ENCODE measurements around the gene DUOXA1. TPM values are rescaled to one million over a fixed set of nuclear protein-coding genes. Genes with fewer than 3 reads are reported as not detected.

The DUOXA1 gene
- total and polyA plus RNA-seq, 2 experiments from 2014 or later = not detected

GRCh38 chr15:45156744-45157455, 27.2 kb upstream of the DUOXA1 start:
- Mint-ChIP-seq H3K36me3 (ENCODE audit: low read depth) (no peaks in the 10 kb centered on the region), H3K27me3 (ENCODE audit: insufficient read depth, low read depth, poor library complexity) (peaks cover 10% of the 10 kb centered on the region), H3K27ac (no peak overlapping the region)

More at GRCh38 chr15:45156744-45157455, 27.2 kb upstream of the DUOXA1 start:
- no peak for TF ChIP-seq ZNF331 (CRISPR knock-in tag; IDR thresholded peaks at IDR 0.05; ENCODE audit: low read depth)
- no peak for TF ChIP-seq POLR2AphosphoS5 (IDR thresholded peaks at IDR 0.05; ENCODE audit: low read depth)
- TF ChIP-seq EZH2phosphoT487 (IDR thresholded peaks at IDR 0.05; ENCODE audit: unreplicated experiment) = no peak
- no peak for TF ChIP-seq EZH2 (IDR thresholded peaks at IDR 0.05; ENCODE audit: low read depth, unreplicated experiment)
- TF ChIP-seq, protein P1, sequence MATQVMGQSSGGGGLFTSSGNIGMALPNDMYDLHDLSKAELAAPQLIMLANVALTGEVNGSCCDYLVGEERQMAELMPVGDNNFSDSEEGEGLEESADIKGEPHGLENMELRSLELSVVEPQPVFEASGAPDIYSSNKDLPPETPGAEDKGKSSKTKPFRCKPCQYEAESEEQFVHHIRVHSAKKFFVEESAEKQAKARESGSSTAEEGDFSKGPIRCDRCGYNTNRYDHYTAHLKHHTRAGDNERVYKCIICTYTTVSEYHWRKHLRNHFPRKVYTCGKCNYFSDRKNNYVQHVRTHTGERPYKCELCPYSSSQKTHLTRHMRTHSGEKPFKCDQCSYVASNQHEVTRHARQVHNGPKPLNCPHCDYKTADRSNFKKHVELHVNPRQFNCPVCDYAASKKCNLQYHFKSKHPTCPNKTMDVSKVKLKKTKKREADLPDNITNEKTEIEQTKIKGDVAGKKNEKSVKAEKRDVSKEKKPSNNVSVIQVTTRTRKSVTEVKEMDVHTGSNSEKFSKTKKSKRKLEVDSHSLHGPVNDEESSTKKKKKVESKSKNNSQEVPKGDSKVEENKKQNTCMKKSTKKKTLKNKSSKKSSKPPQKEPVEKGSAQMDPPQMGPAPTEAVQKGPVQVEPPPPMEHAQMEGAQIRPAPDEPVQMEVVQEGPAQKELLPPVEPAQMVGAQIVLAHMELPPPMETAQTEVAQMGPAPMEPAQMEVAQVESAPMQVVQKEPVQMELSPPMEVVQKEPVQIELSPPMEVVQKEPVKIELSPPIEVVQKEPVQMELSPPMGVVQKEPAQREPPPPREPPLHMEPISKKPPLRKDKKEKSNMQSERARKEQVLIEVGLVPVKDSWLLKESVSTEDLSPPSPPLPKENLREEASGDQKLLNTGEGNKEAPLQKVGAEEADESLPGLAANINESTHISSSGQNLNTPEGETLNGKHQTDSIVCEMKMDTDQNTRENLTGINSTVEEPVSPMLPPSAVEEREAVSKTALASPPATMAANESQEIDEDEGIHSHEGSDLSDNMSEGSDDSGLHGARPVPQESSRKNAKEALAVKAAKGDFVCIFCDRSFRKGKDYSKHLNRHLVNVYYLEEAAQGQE (IDR thresholded peaks at IDR 0.05; ENCODE audit: unreplicated experiment) = no peak
- TF ChIP-seq CTCF (conservative IDR thresholded peaks at IDR 0.05; ENCODE audit: low read depth in 2 of 2) = no peak
- TF ChIP-seq STAT1 (IDR thresholded peaks at IDR 0.05; ENCODE audit: unreplicated experiment) = no peak
- TF ChIP-seq JUNB (IDR thresholded peaks at IDR 0.05; ENCODE audit: unreplicated experiment) = no peak
- no peak for TF ChIP-seq CREB1 (CRISPR knock-in tag; IDR thresholded peaks at IDR 0.05; ENCODE audit: low read depth)
- TF ChIP-seq ETS1 (IDR thresholded peaks at IDR 0.05) = no peak
- no peak for TF ChIP-seq ZNF462 (CRISPR knock-in tag; IDR thresholded peaks at IDR 0.05)
- no peak for TF ChIP-seq ZNF114 (CRISPR knock-in tag; IDR thresholded peaks at IDR 0.05)
- no peak for TF ChIP-seq NANOG (IDR thresholded peaks at IDR 0.05; ENCODE audit: borderline replicate concordance)
- H3K4me1 ChIP-seq (ENCODE audit: insufficient read depth) = no peaks in the 10 kb centered on the region
- Mint-ChIP-seq H3K4me1 (peaks cover 9% of the 10 kb centered on the region), H3K9me3 (no peaks in the 10 kb centered on the region; the same call in 2 of the 3 replicates), H3K4me3 (no peak overlapping the region)
- ATAC-seq (peak; percentile 59), DNase-seq (ENCODE audit: low spot score) (no peak)
- H3K79me2 ChIP-seq (replicated peaks; ENCODE audit: insufficient read depth) = no peaks in the 10 kb centered on the region
- H3K4me2 ChIP-seq = no peak overlapping the region
- H3K4me3 ChIP-seq = no peak overlapping the region
- no peaks in the 10 kb centered on the region for H4K20me1 ChIP-seq (replicated peaks; ENCODE audit: insufficient read depth)
- no peaks in the 10 kb centered on the region for H3K36me3 ChIP-seq (ENCODE audit: insufficient read depth)
- H2AFZ ChIP-seq = no peak overlapping the region; the same call in 1 of the 2 replicates
- H3K27ac ChIP-seq (ENCODE audit: low read depth) = no peak overlapping the region
- H3K9me2 ChIP-seq (ENCODE audit: insufficient read depth) = no peaks in the 10 kb centered on the region
- no peaks in the 10 kb centered on the region for H3F3A ChIP-seq (replicated peaks; ENCODE audit: low read depth)
- H3K27me3 ChIP-seq (ENCODE audit: insufficient read depth) = no peaks in the 10 kb centered on the region
